Left forelimb (tissue), 1 donor: Measurements from ENCODE around the gene UBE2O.

Experiments used
- DNase-seq: peaks from one replicate; pipeline ENCODE4 v3.0.0-alpha.2; 2018; ENCODE audit warnings: low spot score

The UBE2O gene

DNA sequence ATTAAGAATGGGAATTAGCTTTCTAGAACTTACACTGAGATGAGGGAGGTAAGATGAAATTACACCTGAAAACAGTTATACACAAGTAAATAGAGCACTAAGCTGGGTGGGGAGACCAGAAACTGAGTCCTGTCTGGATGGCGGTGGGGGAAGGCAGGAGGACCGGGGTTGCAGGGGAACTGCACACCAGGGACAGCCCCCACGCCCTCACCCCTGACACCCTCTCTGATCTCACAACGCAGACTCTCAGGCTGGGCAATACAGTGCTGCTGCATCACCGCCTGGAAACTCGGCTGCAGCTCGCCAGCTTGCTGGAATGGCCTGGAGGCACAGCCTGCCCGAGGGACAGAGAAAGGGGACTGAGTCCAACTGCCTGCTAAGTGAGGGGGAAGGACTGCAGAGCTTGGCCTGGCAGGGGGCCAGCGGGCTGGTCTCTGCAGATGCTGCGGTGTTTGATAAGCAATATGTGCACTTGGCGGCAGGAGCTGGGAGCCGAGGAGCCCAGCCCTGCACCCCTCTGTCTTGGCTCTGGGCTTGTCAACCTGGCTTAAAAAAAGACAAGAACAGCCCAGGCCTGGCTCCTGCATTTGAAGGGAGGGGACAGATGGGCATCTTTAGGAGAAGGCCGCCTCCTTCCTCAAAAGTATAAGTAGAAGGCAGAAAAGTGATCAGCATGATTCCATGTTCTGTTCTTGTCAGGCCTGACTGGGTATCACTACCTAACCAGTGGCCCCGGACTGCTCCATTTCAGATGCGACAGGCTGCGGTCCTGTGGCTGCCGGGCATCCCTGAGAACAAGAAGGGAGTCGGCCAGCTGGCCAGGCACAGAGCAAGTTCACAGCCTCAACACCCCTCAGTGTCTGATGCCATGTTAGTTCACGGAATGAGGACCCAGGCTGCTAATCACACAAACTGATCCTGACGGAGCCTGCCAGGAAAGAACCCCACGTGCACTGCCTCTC is 38.3 kb downstream of the UBE2O start:
- peak; percentile 78 for DNase-seq

DNA sequence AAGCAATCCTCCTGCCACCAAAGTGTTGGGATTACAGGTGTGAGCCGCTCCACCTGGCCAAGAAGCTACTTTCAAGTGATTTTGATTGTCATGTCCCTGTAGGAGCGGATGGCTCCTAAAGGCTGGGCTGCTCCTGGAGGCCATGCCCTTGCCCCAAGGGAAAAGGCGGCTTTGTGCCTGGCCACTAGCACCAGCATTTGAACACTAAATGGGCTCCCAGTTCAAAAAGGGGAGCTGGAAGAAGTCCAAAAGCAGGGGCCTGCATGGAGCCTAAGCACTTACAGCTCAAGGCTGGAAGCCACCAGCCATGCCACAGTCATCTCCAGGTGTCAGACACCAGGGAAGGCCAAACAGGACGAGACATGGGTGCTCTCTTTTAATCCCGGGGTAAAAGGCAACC is 41.7 kb downstream of the UBE2O start:
- no peak for DNase-seq

DNA sequence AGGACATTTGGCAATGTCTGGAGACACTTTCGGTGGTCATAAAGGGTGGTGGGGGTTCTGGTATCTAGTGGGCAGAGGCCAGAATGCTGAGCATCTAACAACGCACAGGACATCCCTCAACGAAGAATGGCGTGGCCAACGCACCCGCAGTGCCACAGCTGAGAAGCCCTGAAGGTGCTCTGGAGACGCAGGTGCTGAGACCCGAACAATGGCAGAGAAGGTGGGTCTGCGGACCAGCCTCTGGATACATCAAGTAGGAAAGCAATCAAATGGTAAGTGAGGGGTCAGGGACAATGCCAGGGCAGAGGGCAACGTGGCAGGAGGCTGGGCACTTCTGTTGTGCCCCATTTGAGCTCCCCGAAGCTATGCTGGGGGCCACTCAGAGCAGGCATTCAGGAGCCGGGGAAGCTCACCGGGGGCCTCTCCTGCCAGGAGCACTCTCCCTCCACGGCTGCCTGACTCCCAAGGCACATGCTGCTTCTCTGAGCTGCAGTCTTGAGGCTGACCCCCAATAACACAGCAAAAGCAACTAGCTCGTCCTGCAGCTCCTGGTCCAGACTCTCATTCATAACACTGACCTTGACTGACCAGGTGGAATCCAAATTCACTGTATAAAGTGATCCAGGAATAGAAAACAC is 42.5 kb downstream of the UBE2O start:
- DNase-seq = no peak

DNA sequence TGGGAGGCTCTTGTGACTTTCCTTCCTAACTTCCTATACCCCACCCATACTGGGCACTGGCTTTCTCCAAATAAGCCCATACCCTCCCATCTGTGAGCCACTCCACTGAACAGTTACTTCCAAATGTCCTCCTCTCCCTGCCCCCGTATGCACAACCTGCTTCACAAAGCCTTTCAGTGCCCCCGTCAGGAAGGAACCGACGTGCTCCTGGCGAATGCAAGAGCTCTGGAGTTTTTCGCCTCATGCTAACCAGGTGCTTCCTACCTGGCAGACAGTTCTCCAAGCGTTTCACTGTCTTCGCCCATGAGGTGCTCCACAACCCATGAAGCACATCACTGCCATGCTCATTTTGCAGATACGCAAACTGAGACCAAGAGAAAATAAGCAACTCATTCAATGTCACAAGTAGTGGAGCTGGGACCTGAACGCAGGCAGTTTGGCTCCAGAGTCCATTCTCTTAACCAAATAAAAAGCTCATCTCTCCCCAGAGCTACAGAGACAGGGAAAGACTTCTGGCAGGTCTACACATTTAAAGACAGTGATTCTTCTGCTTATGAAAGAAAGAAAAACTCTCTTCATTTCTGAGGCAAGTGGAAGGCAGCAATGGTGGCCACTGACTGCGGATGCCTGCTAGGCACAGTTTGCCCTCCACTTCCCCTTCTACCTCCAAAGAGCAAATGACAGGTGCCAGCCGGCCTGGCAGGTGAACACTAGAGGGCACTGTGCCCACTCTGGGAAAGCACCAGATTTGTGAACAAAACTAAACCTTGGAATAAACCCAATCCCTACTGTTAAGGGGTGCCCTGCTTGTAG is 44.7 kb downstream of the UBE2O start:
- DNase-seq = no peak

DNA sequence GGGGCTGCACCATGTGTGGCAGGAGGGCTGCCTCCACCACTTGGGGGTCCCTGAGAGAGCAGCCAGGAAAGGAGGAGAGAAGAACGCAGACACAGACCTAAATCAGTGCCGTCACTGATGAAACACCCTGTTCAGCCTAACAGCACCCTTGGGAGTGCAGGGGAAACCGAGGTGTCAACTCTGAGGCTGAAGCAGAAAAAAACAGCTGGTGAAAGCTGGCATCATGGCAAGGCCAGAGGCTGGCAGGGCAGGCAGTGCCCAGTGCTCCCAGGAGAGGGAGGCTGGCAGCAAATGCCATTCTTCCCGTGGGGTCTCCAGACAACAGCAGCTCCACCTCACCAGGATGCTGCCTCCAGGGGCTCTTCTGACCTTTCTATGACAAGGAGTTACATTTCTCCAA is 45.4 kb downstream of the UBE2O start:
- no peak for DNase-seq

DNA sequence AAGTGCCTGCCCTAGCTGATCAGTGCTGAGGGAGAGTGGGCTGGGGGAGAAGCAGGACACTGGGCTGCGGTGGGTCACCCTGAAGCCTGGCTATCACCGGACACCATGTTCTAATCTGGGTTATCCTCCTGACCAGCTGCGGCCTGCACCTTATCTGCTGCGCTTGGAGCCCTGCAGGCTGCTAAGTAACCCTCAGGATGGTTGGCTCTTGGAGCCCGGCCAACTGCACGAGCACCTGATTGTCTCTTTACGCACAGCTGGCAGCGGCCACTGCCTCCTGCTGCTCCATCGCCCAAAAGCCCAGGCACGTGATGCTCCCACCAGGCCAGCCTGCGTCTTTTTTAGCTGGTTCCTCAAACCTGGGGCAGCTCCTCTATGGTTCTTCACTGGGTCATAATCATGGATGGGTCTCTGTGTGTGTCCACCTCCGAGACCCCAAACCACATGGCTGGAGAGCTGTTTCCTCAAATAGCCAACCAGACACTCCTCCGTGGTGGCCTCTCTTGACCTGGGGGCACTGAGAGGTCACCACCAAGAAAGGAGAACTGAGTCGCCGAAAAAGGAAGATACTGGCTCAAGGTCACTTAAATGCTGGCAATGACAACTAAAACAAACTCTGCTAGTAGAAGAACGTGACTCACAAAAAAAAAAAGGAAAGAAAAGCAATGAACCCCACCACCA is 46.8 kb downstream of the UBE2O start:
- no peak for DNase-seq

DNA sequence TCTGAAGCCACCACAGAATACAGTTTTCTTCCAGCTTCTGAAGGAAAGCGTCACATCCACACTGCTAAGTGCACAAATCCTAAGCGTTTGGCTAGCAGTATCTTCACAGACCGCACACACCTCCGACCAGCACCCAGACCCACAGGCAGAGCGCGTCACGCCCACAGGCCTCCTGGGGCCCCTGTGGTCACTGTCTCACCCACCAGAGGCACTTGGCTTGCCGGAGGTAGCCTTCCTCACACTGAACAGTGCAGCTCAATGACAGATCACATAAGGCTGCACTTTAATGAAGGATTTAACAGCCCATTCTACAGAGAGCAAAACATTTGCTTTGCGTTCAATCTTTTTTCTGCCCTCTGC is 47.4 kb downstream of the UBE2O start:
- DNase-seq = no peak

DNA sequence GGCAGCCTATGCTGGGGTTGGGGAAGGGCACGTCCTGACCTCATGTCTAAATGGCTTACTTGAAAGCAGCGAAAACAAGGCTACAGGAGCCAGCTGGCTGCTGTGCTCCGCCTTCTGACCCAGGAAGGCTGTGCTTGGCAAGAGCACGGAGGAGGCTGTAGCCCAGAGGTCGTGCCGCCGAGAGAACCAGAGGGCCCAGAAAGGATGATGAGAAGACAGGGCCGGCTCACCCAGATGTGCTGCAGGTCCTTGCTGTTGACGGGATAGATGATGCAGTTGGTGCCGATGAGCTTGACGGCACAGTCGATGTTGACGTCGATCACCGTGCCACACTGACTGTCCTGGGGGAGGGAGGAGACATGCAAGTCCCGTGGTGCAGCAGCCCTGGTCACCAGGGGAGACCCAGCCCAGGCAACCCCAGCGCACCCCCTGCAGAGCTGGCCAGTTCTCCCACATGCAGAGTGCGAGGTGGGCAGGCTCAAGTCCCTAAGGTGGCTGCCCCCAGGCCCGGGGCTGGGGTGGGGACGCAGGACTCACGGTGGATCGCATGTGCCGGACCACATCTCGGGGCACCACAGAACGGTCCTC is 47.9 kb downstream of the UBE2O start:
- no peak for DNase-seq

DNA sequence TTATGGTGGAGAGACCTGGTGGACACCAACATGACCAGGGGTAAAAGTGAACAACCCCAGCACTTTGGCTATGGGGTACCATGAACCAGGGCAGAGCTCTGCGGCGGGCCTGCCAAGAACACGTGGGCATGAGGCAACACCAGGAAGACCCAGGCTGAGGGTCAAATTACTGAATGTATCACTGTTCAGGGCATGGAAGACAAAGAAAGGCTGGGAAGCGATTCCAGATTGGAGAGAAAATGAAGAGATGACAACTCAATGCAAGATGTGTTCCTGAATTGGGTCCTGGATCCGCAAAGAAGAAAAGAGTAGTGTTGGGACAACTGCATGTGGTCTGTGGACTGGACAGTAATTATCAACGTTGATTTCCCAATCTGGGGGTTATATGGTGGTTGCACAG is 48.7 kb downstream of the UBE2O start:
- no peak for DNase-seq

DNA sequence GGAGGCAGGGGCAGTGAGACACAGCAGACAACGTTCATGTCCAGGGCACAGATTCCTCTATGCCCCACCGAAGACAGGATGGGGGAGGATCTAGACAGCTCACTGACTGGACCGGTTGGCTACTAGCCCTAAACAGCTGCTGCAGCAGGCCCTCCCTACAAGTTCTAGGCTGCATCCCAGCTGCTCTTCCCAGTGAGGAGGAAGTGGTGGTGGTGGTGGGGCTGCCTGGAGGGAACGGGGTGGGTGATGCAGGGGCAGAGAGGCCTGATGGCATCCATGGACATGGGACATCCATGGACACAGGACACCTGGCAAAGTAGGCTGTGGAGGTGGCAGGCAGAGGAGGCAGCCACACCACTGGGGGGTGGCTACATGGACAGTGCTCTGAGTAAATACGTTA is 50.2 kb downstream of the UBE2O start:
- no peak for DNase-seq

DNA sequence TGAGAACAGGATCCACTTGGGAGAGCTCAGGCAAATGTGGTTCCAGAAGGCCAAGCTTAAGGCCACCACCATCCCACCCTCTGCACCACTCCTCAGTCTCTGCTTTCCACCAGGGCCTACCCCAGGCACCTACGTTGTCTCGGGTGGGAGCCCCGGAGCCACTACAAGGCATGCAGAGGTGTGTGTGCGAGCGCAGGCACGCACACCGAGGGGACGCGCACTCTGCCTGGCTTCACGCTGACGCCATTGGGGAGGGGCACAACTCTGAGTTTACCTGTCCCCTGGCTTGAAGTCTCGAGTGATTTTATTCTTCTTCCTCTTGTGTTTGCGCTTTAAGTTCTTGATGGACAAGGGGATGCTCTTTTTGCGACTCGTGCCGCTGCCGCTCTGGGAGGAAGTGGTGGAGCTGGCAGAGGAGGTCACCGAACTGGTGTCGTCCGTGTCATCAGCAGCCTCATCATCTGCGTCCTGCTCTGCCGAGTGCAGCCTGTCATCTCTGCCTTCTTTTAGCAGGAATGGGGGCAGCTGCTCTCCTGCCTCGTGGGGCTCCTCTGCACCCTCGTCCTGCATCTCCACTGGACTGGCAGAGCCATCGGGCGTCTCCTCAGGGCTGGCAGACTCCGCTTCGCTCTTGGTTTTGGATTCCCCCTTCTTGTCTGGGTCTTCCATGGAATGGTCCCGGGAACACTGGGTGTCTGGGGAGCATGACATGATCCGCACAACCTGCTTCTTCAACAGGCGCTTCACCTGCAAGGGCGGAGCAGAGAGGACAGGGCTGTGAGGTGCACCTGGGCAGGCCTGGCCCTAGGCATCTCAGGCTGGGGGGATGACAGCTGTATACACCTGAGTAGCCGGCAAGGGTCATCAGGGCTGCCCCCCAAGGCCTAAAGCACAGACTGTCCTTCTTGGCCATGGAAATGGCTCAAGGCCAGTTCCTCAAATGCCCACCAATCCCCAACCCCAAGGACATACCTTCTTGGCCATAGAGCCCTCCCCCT is 53.5 kb downstream of the UBE2O start:
- no peak for DNase-seq

DNA sequence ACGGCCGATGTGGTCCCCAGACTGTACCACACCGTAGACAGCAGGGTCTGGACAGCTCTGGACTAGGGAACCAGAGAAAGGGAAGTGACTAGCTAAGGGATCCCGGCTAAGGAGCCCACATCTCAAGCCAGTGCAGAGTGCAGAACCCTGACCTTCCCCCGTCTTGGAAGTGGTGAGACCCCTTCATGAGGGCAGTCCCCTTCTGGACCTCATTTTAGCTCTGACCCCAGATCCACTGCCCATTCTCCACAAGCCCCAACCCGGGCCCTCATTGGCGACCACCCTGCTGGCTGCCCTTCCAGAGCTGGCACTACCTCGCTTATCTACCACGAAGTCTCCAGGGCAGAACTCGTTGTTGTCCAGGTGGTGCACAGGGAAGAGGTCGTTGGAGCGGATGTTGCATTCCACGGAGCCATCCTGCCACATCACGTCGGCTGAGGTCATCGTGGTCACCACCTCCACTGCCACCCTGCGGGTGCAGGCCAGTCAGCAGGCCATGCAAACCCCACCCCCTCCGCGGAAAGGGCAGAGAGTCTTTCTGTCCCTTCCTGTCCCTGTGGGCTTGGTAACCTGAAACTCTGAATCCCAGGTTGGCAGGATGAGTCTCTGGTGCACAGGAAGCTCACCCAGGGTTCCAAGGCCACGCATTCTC is 54.3 kb downstream of the UBE2O start:
- no peak for DNase-seq

DNA sequence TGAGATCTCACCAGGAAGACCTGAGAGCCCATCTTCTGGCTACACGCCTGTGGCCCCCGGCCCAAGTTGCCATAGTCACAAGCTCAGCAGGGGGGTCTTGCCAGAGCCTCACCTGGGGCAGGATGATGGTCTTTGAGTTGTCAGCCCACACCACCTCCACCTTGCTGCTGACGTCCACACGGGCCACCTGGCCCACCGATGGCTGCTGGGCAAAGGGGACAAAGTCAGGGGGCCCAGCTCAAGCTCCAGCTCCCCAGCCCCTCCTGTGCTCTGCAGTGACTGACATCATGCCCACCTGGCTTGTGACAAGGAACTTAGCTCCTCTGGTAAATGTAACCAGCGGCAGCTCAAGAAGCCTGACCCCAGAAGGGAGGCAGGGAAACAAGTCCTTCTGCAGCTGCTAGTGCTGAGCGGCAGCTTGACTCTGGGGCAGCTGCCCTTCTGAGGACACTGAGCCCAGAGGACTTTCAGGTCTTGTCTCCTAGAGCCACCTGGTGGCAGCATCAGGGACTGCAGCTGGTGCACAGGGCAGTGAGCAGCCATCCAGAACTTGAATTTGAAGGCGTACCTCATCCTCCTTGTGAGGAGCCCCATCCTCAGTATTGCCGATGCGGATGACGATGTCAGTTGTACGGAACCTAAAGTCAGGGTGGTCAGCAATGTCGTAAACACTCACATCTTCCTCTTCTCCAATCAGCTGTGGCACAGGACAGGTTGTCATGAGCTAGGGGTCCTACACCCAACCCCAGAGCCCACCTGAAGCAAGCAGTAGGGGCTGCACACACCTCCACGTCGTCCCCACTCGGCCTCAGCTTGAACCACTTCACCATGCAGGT is 55.0 kb downstream of the UBE2O start:
- DNase-seq = no peak

DNA sequence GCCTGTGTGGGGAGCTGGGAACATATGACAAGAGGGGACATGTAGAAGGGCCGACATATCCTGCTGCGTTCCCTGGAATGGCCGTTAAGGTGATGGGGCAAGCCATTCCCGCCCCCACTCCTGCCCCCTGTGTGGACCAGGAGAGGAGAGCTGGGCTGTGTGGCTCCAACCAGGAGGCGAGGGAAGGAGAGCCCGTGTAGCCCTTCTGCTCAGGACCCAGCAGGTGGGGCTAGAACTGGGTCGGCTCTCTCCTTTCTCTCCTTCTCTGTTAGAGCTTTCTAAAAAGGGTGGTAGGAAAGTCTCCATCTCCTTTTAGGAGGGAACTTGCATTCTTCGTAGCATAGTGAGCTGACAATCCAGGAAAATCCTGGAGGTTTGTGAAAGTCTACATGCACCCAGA is 55.8 kb downstream of the UBE2O start:
- no peak for DNase-seq

DNA sequence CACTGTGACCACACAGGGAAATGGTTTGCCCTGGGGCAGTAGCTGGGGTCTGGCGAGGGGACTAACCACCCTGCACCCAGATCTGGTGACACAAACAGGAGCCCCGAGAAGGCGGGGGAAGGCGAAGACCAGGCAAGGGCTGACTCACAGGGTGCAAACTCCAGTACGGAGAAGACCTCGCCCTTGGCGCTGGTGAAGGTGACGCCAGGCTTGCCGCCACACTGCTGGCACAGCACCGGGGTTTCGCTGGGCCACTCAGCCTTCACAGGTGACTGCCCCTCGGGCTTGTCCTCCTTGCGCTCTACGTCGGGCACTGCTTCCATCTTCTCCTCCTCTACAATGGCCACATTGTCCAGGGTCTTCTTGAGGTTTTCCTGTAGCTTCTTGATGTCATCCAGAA is 57.0 kb downstream of the UBE2O start:
- DNase-seq = no peak

DNA sequence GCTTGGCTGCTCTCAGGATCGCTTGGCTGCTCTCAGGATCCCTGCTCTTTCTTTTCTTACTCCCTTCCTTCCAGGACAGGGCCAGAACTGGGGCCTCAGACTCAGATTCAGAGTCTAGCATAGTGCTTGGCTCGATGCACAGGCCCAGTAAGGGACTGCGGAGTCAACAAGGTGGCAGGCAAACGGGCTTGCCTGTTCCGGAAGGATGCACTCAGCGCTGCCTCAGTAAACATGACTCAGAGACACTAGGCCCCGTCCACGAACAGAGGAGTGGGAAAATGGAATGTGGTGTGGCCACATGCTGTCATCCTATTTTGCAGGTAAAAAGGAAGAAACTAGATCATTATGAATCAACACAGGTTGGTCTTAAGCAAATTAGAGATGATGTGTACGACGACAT is 58.8 kb downstream of the UBE2O start:
- DNase-seq = no peak

DNA sequence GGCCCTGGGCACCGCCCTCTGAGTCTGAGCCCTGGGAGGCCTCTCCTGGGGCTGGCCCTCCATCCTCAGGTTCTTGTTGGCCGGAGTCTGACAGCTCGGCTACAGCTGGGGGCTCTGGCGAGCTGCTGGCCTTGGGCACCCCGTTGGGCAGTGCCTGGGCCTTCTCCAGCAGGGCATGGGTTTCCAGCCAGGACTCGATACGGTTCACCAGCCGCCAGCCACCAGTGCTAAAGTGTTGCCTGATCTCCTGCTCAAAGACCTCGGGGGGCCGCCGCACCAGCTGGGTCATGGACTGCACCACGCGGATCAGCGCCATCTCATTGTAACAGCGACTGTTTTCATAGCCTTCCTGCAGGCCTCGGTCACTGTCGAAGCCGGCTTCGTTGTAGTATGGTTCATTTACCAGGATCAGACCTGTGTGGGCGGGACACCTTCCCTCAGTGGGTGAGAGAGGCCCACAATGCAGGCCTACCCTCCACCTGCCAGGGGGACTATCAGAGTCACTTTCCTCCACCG is 61.7 kb downstream of the UBE2O start:
- no peak for DNase-seq

DNA sequence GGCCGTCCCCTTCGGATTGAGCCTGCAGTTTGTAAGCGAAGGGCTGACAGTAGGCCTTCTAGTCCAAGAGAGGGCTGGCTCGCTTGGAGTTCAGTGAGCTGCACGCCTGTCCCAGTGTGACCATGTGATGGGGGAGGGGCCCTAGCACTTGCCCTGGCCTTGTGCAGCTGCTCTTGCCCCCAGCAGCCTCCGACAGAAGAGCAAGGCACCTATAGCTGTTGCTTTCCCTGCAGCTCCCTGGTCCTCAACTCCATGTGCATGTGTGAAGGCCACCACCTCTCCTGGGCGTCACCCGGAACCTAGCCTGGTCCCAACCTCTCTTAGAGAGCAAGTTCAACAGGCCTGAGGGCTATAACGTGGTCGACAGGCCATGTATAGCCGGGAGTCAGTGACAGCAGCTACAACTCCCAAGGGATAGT is 62.9 kb downstream of the UBE2O start:
- no peak for DNase-seq
